Muscle layer of duodenum (tissue), 2 donors: ENCODE measurements around the gene BNIP2.
"Not testable (repeated sequence)": the region's sequence is repeated elsewhere in the genome, so short reads cannot be mapped to it uniquely, and the experiment has no call there.

Source experiments
- H3K27ac ChIP-seq: one replicate; pipeline ENCODE4 v1.7.0; 2013; ENCODE audit warnings: mild to moderate bottlenecking, low read length
- H3K27me3 ChIP-seq: one replicate; pipeline ENCODE4 v1.7.0; 2013; ENCODE audit warnings: low read depth, mild to moderate bottlenecking, control low read depth, low read length
- H3K36me3 ChIP-seq, 2 donors: one replicate each; pipeline ENCODE4 v1.7.0; 2013; ENCODE audit warnings: low read length in 2 of 2, control low read depth in 1 of 2, mild to moderate bottlenecking in 1 of 2; ENCODE audit not compliant: insufficient read depth in 2 of 2, control insufficient read depth in 1 of 2
- H3K4me1 ChIP-seq, 2 donors: one replicate each; pipeline ENCODE4 v1.7.0; 2013; ENCODE audit warnings: low read length in 2 of 2, mild to moderate bottlenecking in 2 of 2, control low read depth in 1 of 2, moderate library complexity in 1 of 2; ENCODE audit not compliant: insufficient read depth in 2 of 2, control insufficient read depth in 1 of 2
- H3K4me3 ChIP-seq, 2 donors: one replicate each; pipeline ENCODE4 v1.7.0; 2013; ENCODE audit warnings: low read length in 2 of 2, low read depth in 1 of 2, mild to moderate bottlenecking in 1 of 2
- H3K9me3 ChIP-seq, 2 donors: one replicate each; pipeline ENCODE4 v1.7.0; 2013; ENCODE audit warnings: low read length in 2 of 2, control low read depth in 1 of 2, mild to moderate bottlenecking in 1 of 2; ENCODE audit not compliant: control insufficient read depth in 1 of 2
- donor health status: healthy.

The BNIP2 gene

GRCh38 chr15:59703979-59704796 is 15.1 kb upstream of the BNIP2 start:
- no peak overlapping the region for H3K4me3 ChIP-seq
- peaks cover 0 to 5% of the 10 kb centered on the region in 2 donors for H3K9me3 ChIP-seq
- H3K27ac ChIP-seq, result no peak overlapping the region
- H3K27me3 ChIP-seq, result no peaks in the 10 kb centered on the region
- no peaks in the 10 kb centered on the region for H3K4me1 ChIP-seq
- H3K36me3 ChIP-seq, result no peaks in the 10 kb centered on the region

DNA sequence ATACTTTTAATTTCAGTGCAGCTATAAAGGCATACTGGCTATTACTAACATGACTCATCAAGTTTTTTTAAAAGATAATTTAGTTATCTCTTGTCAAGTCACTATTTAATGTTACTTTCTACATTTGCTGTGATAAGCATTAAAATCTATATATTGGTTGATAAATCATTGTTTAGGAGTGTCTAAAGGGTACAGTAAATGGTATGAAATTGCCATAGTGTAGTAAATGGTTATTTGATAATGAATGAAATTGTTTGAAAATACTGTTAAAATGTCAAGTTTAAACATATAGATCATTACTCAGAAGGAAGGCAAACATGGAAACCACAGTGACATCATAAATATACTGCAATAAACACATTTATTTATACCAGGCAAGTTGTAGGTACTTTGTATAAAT is 13.2 kb upstream of the BNIP2 start:
- no peaks in the 10 kb centered on the region for H3K9me3 ChIP-seq
- no peaks in the 10 kb centered on the region for H3K27me3 ChIP-seq
- H3K36me3 ChIP-seq, result no peaks in the 10 kb centered on the region
- H3K27ac ChIP-seq, result no peak overlapping the region
- no peaks in the 10 kb centered on the region for H3K4me1 ChIP-seq
- no peak overlapping the region for H3K4me3 ChIP-seq

- H3K36me3 ChIP-seq, result no peaks in the 10 kb centered on the region
- H3K4me1 ChIP-seq, result no peaks in the 10 kb centered on the region
- H3K4me3 ChIP-seq, result no peak overlapping the region
- no peaks in the 10 kb centered on the region for H3K9me3 ChIP-seq
- H3K27ac ChIP-seq, result no peak overlapping the region
- no peaks in the 10 kb centered on the region for H3K27me3 ChIP-seq
These were observed 12.8 kb upstream of the BNIP2 start for GRCh38 chr15:59701880-59702279.

DNA sequence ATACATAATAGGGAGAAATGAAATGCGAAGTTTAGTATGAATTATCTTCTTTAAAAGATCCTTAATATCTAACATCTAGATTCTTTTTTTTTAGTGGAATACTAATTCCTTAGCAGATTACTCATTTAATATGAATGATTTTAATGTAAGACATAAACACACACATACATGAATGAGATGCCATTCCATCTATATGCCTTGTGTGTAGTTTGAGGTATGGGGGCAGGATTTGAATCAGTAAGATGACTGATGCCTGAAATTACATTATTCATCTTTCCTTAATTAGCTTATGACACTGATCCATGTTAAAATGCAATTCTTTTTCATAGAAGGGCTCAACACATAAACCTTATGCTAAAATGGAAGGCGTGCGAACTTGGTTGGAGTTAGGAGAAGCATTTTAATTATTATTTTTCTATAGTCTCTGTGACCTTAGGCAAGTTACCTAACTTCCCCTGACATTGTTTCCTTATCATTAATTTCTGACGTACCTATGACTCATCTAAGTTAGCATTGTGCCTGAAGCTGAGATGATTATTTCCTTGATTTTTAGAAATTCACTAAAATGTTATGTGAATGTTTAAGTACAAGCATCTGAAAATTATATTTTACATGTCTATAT is 10.8 kb upstream of the BNIP2 start:
- no peaks in the 10 kb centered on the region for H3K27me3 ChIP-seq
- no peak overlapping the region for H3K27ac ChIP-seq
- H3K9me3 ChIP-seq, result no peaks in the 10 kb centered on the region
- H3K4me3 ChIP-seq, result no peak overlapping the region
- no peaks in the 10 kb centered on the region for H3K4me1 ChIP-seq
- H3K36me3 ChIP-seq, result no peaks in the 10 kb centered on the region

GRCh38 chr15:59698065-59698464 is 8.9 kb upstream of the BNIP2 start:
- H3K36me3 ChIP-seq, H3K9me3 ChIP-seq, H3K27me3 ChIP-seq, H3K27ac ChIP-seq, H3K4me3 ChIP-seq, H3K4me1 ChIP-seq: not testable (repeated sequence)

- no peak overlapping the region for H3K27ac ChIP-seq
- H3K27me3 ChIP-seq, result no peaks in the 10 kb centered on the region
- H3K4me3 ChIP-seq, result no peak overlapping the region
- no peaks in the 10 kb centered on the region for H3K9me3 ChIP-seq
- H3K4me1 ChIP-seq, result no peaks in the 10 kb centered on the region
- H3K36me3 ChIP-seq, result no peaks in the 10 kb centered on the region
These were observed 7.2 kb upstream of the BNIP2 start for GRCh38 chr15:59696332-59696731.

GRCh38 chr15:59694779-59695178 is 5.7 kb upstream of the BNIP2 start:
- H3K27me3 ChIP-seq, result no peaks in the 10 kb centered on the region
- no peak overlapping the region for H3K4me3 ChIP-seq

DNA sequence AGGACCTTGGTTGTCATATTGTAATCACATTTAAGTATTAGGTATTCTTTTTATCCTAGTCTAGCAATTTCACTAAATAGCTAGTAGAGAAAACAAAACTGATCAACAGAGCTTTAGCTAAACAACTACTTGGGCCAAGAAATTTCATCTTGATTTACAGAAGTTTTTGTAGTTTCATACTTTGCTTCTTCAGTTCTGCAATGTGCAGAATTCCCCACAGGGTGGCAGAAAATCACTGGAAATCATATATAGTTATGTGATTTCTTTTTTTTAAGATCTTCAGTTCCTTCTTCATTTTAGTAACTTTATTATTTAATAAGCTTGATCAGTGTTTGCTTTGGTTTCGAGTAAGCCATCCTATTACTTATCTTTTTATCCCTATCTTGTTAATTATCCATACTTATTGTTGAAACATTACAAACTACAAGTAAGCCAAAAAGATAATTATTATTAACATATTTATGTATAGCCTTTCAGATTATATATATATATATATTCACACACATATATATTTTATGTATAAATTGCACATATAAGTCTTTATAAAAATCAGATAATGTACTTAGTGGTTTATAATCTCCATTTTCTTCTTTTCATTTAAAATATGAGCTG is 2.2 kb upstream of the BNIP2 start:
- Histone ChIP-seq H3K27me3 (no peaks in the 10 kb centered on the region), H3K27ac (no peak overlapping the region), H3K4me3 (no peak overlapping the region), H3K36me3 (peaks cover under 1 to 7% of the 10 kb centered on the region in 2 donors), H3K4me1 (peaks cover 9 to 22% of the 10 kb centered on the region in 2 donors), H3K9me3 (no peaks in the 10 kb centered on the region)

More at GRCh38 chr15:59694779-59695178, 5.7 kb upstream of the BNIP2 start:
- H3K4me1 ChIP-seq, result peaks cover 0 to 4% of the 10 kb centered on the region in 2 donors
- H3K9me3 ChIP-seq, result no peaks in the 10 kb centered on the region
- H3K36me3 ChIP-seq, result no peaks in the 10 kb centered on the region
- no peak overlapping the region for H3K27ac ChIP-seq

DNA sequence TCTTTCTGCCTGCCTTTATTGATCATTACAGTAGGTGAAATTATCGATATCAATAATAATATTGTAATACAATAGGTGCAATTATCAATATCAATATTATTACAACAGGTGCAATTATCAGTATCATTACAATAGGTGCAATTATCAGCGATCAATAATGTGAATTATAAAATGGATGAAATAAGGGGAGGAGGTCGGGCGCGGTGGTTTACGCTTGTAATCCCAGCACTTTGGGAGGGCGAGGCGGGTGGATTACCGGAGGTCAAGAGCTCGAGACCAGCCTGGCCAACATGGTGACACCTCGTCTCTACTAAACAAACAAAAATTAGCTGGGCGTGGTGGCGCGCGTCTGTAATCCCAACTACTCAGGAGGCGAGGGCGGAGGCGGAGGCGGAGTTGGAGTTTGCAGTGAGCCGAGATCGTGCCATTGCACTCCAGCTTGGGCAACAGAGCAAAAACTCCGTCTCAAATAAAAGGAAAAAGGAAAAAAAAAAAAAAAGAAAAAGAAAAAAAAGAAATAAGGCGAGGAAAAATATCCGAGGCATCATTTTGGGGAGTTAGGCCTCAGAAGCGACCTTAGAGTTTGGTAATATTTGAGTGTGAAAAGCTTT is 611 bp upstream of the BNIP2 start:
- Histone ChIP-seq H3K4me3 (peak overlapping the region; percentile 79 to 88), H3K27ac (peak overlapping the region; percentile 99), H3K9me3 (no peaks in the 10 kb centered on the region), H3K27me3 (no peaks in the 10 kb centered on the region), H3K4me1 (peaks cover 12 to 28% of the 10 kb centered on the region in 2 donors), H3K36me3 (peaks cover 5 to 7% of the 10 kb centered on the region in 2 donors)

GRCh38 chr15:59688423-59688781 is 718 bp downstream of the BNIP2 start:
- Histone ChIP-seq H3K36me3 (peaks cover 5 to 7% of the 10 kb centered on the region in 2 donors), H3K4me1 (peaks cover 13 to 28% of the 10 kb centered on the region in 2 donors), H3K9me3 (no peaks in the 10 kb centered on the region), H3K4me3 (peak overlapping the region; percentile 87 to 88), H3K27ac (peak overlapping the region; percentile 99), H3K27me3 (no peaks in the 10 kb centered on the region)

GRCh38 chr15:59687836-59688235 is 1.3 kb downstream of the BNIP2 start:
- Histone ChIP-seq H3K4me3 (peak overlapping the region; percentile 87 to 88), H3K4me1 (peaks cover 13 to 28% of the 10 kb centered on the region in 2 donors), H3K27ac (peak overlapping the region; percentile 99), H3K36me3 (peaks cover 5 to 7% of the 10 kb centered on the region in 2 donors), H3K9me3 (no peaks in the 10 kb centered on the region), H3K27me3 (no peaks in the 10 kb centered on the region)
